Liver (tissue), 9 donors: ENCODE measurements around the gene METTL3. TPM values are rescaled to one million over a fixed set of nuclear protein-coding genes. Genes with fewer than 3 reads are reported as not detected.
A peak's percentile ranks its signal among the peaks of the same experiment; 100 is the strongest.

Experiments used
- DNase-seq: peaks from one replicate; pipeline ENCODE4 v3.0.0-alpha.2; 2017; ENCODE audit warnings: low spot score
- H3K27ac ChIP-seq, 2 donors: one replicate each; pipeline ENCODE4 v1.7.0; 2013; ENCODE audit warnings: inconsistent platforms in 2 of 2, low read length in 2 of 2, control low read depth in 1 of 2, low read depth in 1 of 2, mild to moderate bottlenecking in 1 of 2
- H3K27me3 ChIP-seq, 4 donors: one replicate each; pipeline versions ENCODE4 v1.6.1 to v1.7.0; 2013; ENCODE audit warnings: low read length in 3 of 4, inconsistent platforms in 1 of 4, mild to moderate bottlenecking in 1 of 4, moderate library complexity in 1 of 4; ENCODE audit not compliant: control insufficient read depth in 4 of 4, insufficient read depth in 4 of 4
- H3K36me3 ChIP-seq, 4 donors: one replicate each; pipeline versions ENCODE4 v1.6.1 to v1.7.0; 2013; ENCODE audit warnings: low read length in 3 of 4, mild to moderate bottlenecking in 3 of 4, low read depth in 1 of 4, moderate library complexity in 1 of 4; ENCODE audit not compliant: control insufficient read depth in 4 of 4, insufficient read depth in 3 of 4
- H3K4me1 ChIP-seq, 4 donors: one replicate each; pipeline versions ENCODE4 v1.6.1 to v1.7.0; 2013; ENCODE audit warnings: low read length in 3 of 4, mild to moderate bottlenecking in 3 of 4, moderate library complexity in 1 of 4; ENCODE audit not compliant: control insufficient read depth in 4 of 4, insufficient read depth in 4 of 4
- H3K4me3 ChIP-seq, 3 donors: one replicate each; pipeline versions ENCODE4 v1.6.1 to v1.7.0; 2013; ENCODE audit warnings: low read length in 3 of 3, control low read depth in 1 of 3, low read depth in 1 of 3, mild to moderate bottlenecking in 1 of 3
- H3K9ac ChIP-seq, 2 donors: one replicate each; pipeline ENCODE4 v1.7.0; 2013; ENCODE audit warnings: low read length in 2 of 2, mild to moderate bottlenecking in 2 of 2, moderate library complexity in 2 of 2, control low read depth in 1 of 2, low read depth in 1 of 2
- H3K9me3 ChIP-seq, 4 donors: one replicate each; pipeline versions ENCODE4 v1.6.1 to v1.7.0; 2013; ENCODE audit warnings: low read length in 3 of 4; ENCODE audit not compliant: control insufficient read depth in 4 of 4
- CTCF ChIP-seq: fragments of 150-350 bp; IDR thresholded peaks from 2 replicates; pipeline ENCODE4 v1.5.1; 2017; ENCODE audit warnings: improper control_type of control experiment, low read depth, low read length; ENCODE audit not compliant: missing input control
- EGR1 ChIP-seq, 2 donors: IDR thresholded peaks; 2 replicates each; pipeline ENCODE4 v1.6.1; 2016 to 2018; ENCODE audit warnings: antibody characterized with exemption in 2 of 2, low read depth in 2 of 2
- FOXA1 ChIP-seq: IDR thresholded peaks from 2 replicates; pipeline ENCODE4 v1.6.1; 2016; ENCODE audit warnings: antibody characterized with exemption
- FOXA2 ChIP-seq: IDR thresholded peaks from 2 replicates; pipeline ENCODE4 v1.6.1; 2016; ENCODE audit warnings: antibody characterized with exemption
- GABPA ChIP-seq, 2 donors: IDR thresholded peaks in 1 of 2; conservative IDR thresholded peaks in 1 of 2; 2 replicates each; pipeline ENCODE4 v1.6.1; 2016; ENCODE audit warnings: antibody characterized with exemption in 2 of 2, mild to moderate bottlenecking in 1 of 2, moderate library complexity in 1 of 2
- HNF4A ChIP-seq, 2 donors: conservative IDR thresholded peaks; 2 replicates each; pipeline ENCODE4 v1.6.1; 2016; ENCODE audit warnings: antibody characterized with exemption in 2 of 2, mild to moderate bottlenecking in 2 of 2
- HNF4G ChIP-seq: IDR thresholded peaks from 2 replicates; pipeline ENCODE4 v1.6.1; 2016; ENCODE audit warnings: antibody characterized with exemption
- JUND ChIP-seq, 2 donors: IDR thresholded peaks; 2 replicates each; pipeline ENCODE4 v1.6.1; 2016; ENCODE audit warnings: antibody characterized with exemption in 2 of 2
- NR2F2 ChIP-seq: IDR thresholded peaks from 2 replicates; pipeline ENCODE4 v1.6.1; 2016; ENCODE audit warnings: antibody characterized with exemption
- RAD21 ChIP-seq, 2 donors: IDR thresholded peaks; 2 replicates each; pipeline ENCODE4 v1.6.1; 2016; ENCODE audit warnings: antibody characterized with exemption in 2 of 2, mild to moderate bottlenecking in 2 of 2
- REST ChIP-seq: IDR thresholded peaks from 2 replicates; pipeline ENCODE4 v1.6.1; 2016; ENCODE audit warnings: antibody characterized with exemption, mild to moderate bottlenecking
- RXRA ChIP-seq, 2 donors: IDR thresholded peaks; 2 replicates each; pipeline ENCODE4 v1.6.1; 2017 to 2018; ENCODE audit warnings: antibody characterized with exemption in 2 of 2, mild to moderate bottlenecking in 1 of 2
- SP1 ChIP-seq: IDR thresholded peaks from 2 replicates; pipeline ENCODE4 v1.6.1; 2018; ENCODE audit warnings: antibody characterized with exemption, mild to moderate bottlenecking
- TAF1 ChIP-seq: conservative IDR thresholded peaks from 2 replicates; pipeline ENCODE4 v1.6.1; 2016; ENCODE audit warnings: antibody characterized with exemption, mild to moderate bottlenecking
- YY1 ChIP-seq: IDR thresholded peaks from 2 replicates; pipeline ENCODE4 v1.6.1; 2016; ENCODE audit warnings: antibody characterized with exemption, mild to moderate bottlenecking
- ZBTB33 ChIP-seq: IDR thresholded peaks from 2 replicates; pipeline ENCODE4 v1.6.1; 2016; ENCODE audit warnings: antibody characterized with exemption
- WGBS: extraction: QIAGEN DNeasy Blood & Tissue Kit; methylation state at CpG from one replicate; pipeline ENCODE4 v1.1.7; 2013; 5-methylcytosine and 5-hydroxymethylcytosine counted together
- polyA plus RNA-seq, 2 donors: library from polyadenylated mRNA; stranded (reverse) in 1 of 2; unstranded in 1 of 2; fragments of 200-250 nt in 1 of 2; fragments of >200 nt in 1 of 2; fragmentation: Nextera tagmentation in 1 of 2; extraction: Ambion mirVana in 1 of 2; gene quantifications; one replicate each; pipeline versions ENCODE4 v1.2.1 to v1.2.3, GENCODE V29; 2013 to 2015
- total RNA-seq, 2 donors: library from RNA; depleted of rRNA; stranded (reverse); fragments of >200 nt; gene quantifications; one replicate each; pipeline ENCODE4 v1.2.3, GENCODE V29; 2014
- TF ChIP-seq, protein P1 (sequence below): IDR thresholded peaks from 2 replicates; pipeline ENCODE4 v1.6.1; 2016; ENCODE audit warnings: antibody characterized with exemption
- TF ChIP-seq, protein P2 (sequence below): IDR thresholded peaks from 2 replicates; pipeline ENCODE4 v1.6.1; 2016; ENCODE audit warnings: antibody characterized with exemption
- donor health status: healthy.
- donor health status: healthy.
- donor health status: healthy.
- donor health status: healthy.
- donor health status: healthy.

METTL3 gene
- total and polyA plus RNA-seq, 4 donors = 10.5 to 50.8 (median 24.9) TPM

- no peak for DNase-seq
- Histone ChIP-seq H3K36me3 (no peaks in the 10 kb centered on the region), H3K27me3 (no peaks in the 10 kb centered on the region), H3K4me1 (peaks cover 2 to 5% (median 3%) of the 10 kb centered on the region in 4 donors), H3K9ac (no peak overlapping the region), H3K9me3 (no peaks in the 10 kb centered on the region), H3K27ac (no peak overlapping the region), H3K4me3 (no peak overlapping the region)
- WGBS = 87% methylated on average over 8 of the region's 8 CpGs
- TF ChIP-seq, protein P1, sequence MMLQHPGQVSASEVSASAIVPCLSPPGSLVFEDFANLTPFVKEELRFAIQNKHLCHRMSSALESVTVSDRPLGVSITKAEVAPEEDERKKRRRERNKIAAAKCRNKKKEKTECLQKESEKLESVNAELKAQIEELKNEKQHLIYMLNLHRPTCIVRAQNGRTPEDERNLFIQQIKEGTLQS = no peak
Measured at GRCh38 chr14:21558703-21559170, 47.6 kb upstream of the METTL3 start.

DNA sequence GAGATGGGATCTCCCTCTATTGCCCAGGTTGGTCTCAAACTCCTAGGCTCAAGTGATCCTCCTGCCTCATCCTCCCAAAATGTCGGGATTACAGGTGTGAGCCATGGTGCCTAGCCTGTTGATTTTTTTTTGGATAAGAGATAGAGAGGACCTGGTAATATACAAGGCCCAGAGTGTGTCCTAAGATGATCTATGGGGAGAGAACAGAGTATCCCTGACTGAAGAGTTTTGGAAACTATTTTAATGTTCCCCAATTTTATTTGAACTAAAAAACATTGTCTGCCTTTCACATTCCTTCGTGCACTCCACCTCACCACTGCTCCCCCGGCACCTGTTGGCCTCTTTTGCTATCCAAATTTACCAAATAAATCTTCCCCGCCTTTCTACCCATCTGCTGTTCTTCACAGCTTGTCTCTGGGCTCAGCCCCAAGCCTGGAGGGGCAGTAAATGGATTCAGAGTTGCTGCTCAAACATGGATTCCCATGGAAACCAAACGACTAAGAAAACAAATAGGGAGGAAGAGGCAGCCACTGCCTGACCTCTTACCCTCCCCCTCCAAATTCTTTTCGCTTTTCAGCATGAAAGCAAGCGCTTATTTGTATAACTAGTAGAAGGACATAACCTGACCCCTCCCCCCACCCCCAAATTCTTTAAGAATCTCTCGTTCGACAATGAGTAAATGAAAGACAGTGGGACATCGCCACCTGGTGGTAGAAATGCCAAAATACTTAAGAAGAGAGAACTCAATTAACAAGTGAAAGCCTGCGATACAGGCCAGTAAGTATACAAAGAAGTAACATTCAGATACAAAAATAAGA, 46.2 kb upstream of the METTL3 start:
- peak overlapping the region in 1 of 2 donors; percentile 50 for H3K27ac ChIP-seq
- WGBS = 12% methylated on average over 11 of the region's 11 CpGs
- peak; percentile 73 for DNase-seq
- peak overlapping the region in 1 of 2 donors; percentile 34 for H3K9ac ChIP-seq
- H3K9me3 ChIP-seq = no peaks in the 10 kb centered on the region
- no peaks in the 10 kb centered on the region for H3K27me3 ChIP-seq
- H3K4me3 ChIP-seq = peak overlapping the region in 2 of 3 donors; percentile 26 to 34
- H3K36me3 ChIP-seq = no peaks in the 10 kb centered on the region
- H3K4me1 ChIP-seq = peaks cover 2 to 5% (median 3%) of the 10 kb centered on the region in 4 donors
- TF ChIP-seq TAF1 (no peak), FOXA2 (no peak), YY1 (peak; percentile 42), SP1 (peak; percentile 27), HNF4G (peak; percentile 30), CTCF (peak; percentile 72), HNF4A (conservative IDR thresholded peaks at IDR 0.05) (peak in 1 of 2 donors; percentile 10), ZBTB33 (no peak), RAD21 (IDR thresholded peaks at IDR 0.05) (peak; percentile 89 to 91), EGR1 (IDR thresholded peaks at IDR 0.05; ENCODE audit: low read depth in 2 of 2) (no peak), FOXA1 (no peak), NR2F2 (peak; percentile 85), REST (no peak), RXRA (IDR thresholded peaks at IDR 0.05) (peak; percentile 24 to 27), JUND (IDR thresholded peaks at IDR 0.05) (no peak), GABPA (IDR thresholded peaks at IDR 0.05 in 1 of 2, conservative IDR thresholded peaks at IDR 0.05 in 1 of 2) (no peak)
- TF ChIP-seq, protein P1 = no peak
- TF ChIP-seq, protein P2, sequence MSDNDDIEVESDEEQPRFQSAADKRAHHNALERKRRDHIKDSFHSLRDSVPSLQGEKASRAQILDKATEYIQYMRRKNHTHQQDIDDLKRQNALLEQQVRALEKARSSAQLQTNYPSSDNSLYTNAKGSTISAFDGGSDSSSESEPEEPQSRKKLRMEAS = no peak
